Heart left ventricle (tissue), 16 donors: Measurements from ENCODE around the gene TRIM44. TPM values are rescaled to one million over a fixed set of nuclear protein-coding genes. Genes with fewer than 3 reads are reported as not detected.

Experiments used
- ATAC-seq, 4 donors: fragments of 200-7000 bp; cut with Tn5 transposase; one replicate each; pipeline ENCODE4 v1.9.1; 2020 to 2022; ENCODE audit warnings: moderate library complexity in 4 of 4, mild to moderate bottlenecking in 3 of 4, moderate number of reproducible peaks in 1 of 4
- DNase-seq, 5 donors: peaks; one replicate each; pipeline ENCODE4 v3.0.0-alpha.2; 2020
- H3K27ac ChIP-seq, 12 donors: fragments of 200-600 bp; sonication (generic) in 4 of 12; one replicate each; pipeline versions ENCODE4 v1.5.0 to v1.8.0; 2016 to 2022; ENCODE audit warnings: mild to moderate bottlenecking in 2 of 12
- H3K27me3 ChIP-seq, 9 donors: fragments of 200-600 bp; sonication (generic) in 2 of 9; one replicate each; pipeline versions ENCODE4 v1.5.1 to v1.8.0; 2016 to 2022; ENCODE audit warnings: mild to moderate bottlenecking in 3 of 9
- H3K36me3 ChIP-seq, 9 donors: fragments of 200-600 bp; sonication (generic) in 2 of 9; one replicate each; pipeline versions ENCODE4 v1.5.0 to v1.8.0; 2018 to 2022; ENCODE audit warnings: mild to moderate bottlenecking in 2 of 9
- H3K4me1 ChIP-seq, 12 donors: fragments of 200-600 bp; sonication (generic) in 4 of 12; one replicate each; pipeline versions ENCODE4 v1.5.0 to v1.8.0; 2016 to 2022; ENCODE audit warnings: mild to moderate bottlenecking in 3 of 12
- H3K4me3 ChIP-seq, 12 donors: fragments of 200-600 bp; sonication (generic) in 4 of 12; one replicate each; pipeline versions ENCODE4 v1.5.0 to v1.8.0; 2017 to 2022; ENCODE audit warnings: mild to moderate bottlenecking in 9 of 12, moderate library complexity in 4 of 12
- H3K9me3 ChIP-seq, 12 donors: fragments of 200-600 bp; sonication (generic) in 4 of 12; one replicate each; pipeline versions ENCODE4 v1.5.0 to v1.8.0; 2016 to 2022; ENCODE audit warnings: mild to moderate bottlenecking in 1 of 12
- POLR2A ChIP-seq, 2 donors: fragments of 450-650 bp; IDR thresholded peaks; one replicate each; pipeline ENCODE4 v1.6.1; 2017; ENCODE audit warnings: antibody characterized with exemption in 2 of 2, mild to moderate bottlenecking in 2 of 2, moderate library complexity in 2 of 2
- WGBS, 4 donors: extraction: QIAGEN DNeasy Blood & Tissue Kit in 2 of 4; methylation state at CpG; one replicate each; pipeline versions ENCODE4 v1.1.5 to v1.1.7; 2013 to 2018; 5-methylcytosine and 5-hydroxymethylcytosine counted together
- intact Hi-C, 10 donors: fragments of 100-400 bp; cut with DNase I; formaldehyde crosslinking; loops; one replicate each; pipeline versions ENCODE4 v1.11.1 to v1.14.2; 2022
- polyA plus RNA-seq, 2 donors: library from polyadenylated mRNA; stranded (reverse); fragments of 200-250 nt; gene quantifications; one replicate each; pipeline ENCODE4 v1.2.3, GENCODE V29; 2013
- total RNA-seq, 9 donors: library from RNA; depleted of rRNA in 2 of 9; stranded (reverse); fragments of >200 nt in 2 of 9; fragmentation: NEBNext Ultra II Directional in 3 of 9; extraction: Animal tissue kit (Norgen Biotek cat#: 25700) in 3 of 9; gene quantifications; one replicate each; pipeline versions ENCODE4 v1.1.0 to v1.2.4, GENCODE V29; 2016 to 2023
- TF ChIP-seq, protein P1 (sequence below), 12 donors: fragments of 200-600 bp; sonication (generic) in 4 of 12; IDR thresholded peaks; one replicate each; pipeline versions ENCODE4 v1.5.0 to v1.8.0; 2018 to 2022; ENCODE audit warnings: antibody characterized with exemption in 12 of 12, mild to moderate bottlenecking in 5 of 12
- donor health status: ischemic (EF 13 %, LVEDD 7.1; RV severe dilation, severe dysfunction).
- donor health status: healthy with polysubstance abuse.
- donor health status: DM: no; HTN: yes; CAD: no.
- donor health status: DM: no; HTN: no; CAD: no.
- donor health status: ischemic (EF 25% LVEDD 6.9; RV normal size, moderate dysfunction).
- donor health status: ischemic (EF 25% LVEDD 5.7; RV mildly dilated, moderate dysfunction).
- donor health status: healthy.
- donor health status: DM: yes; HTN: yes; CAD: no.
- donor health status: ischemic (EF 35%, LVEDD 5.7; RV mildly dilated, moderate dysfunction).
- donor health status: nonischemic (EF 11% LVEDD 7.7; RV severe dilation, severe dysfunction).
- donor health status: DM: yes; HTN: yes; CAD: no.
- donor health status: PGD.
- donor health status: ischemic (EF 29% LVEDD 5.4; RV normal size, mild dysfunction).
- donor health status: nonischemic (EF 23%, LVEDD 6.1; RV moderate dilation, normal function).

TRIM44 gene
- total and polyA plus RNA-seq, 11 donors = 7.9 to 55.3 (median 44.1) TPM

DNA sequence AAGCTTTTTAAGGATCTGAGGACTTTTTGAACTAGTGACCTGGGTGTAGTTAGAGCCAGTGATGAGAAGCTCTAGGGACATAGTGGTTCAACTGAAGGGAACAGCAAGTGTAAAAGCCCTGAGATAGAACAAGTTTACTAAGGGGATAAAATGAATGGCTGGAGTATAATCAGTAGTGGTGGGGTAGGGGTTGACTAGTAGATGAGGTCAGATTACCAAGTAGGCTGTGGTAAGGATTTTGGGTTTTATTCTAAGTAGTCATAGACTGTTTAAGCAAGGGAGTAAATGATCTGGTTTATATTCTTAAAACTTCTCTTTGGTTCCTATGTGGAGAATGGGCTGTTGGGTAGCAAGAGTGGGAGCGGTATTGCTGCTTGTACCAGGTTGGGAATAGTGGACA is 15.3 kb downstream of the TRIM44 start:
- intact Hi-C loops = no loop called here
- Histone ChIP-seq H3K9me3 (no peaks in the 10 kb centered on the region), H3K36me3 (no peaks in the 10 kb centered on the region), H3K4me3 (no peak overlapping the region), H3K27ac (peak overlapping the region in 1 of 12 donors; percentile 6), H3K27me3 (no peaks in the 10 kb centered on the region), H3K4me1 (peaks cover 0 to 65% (median 40%) of the 10 kb centered on the region in 12 donors)
- WGBS, 4 donors = 89 to 100% (median 98%) methylated on average over 1 of the region's 1 CpG
- peak in 1 of 4 donors; percentile 19 for ATAC-seq
- TF ChIP-seq POLR2A (IDR thresholded peaks at IDR 0.05) = no peak
- TF ChIP-seq, protein P1, sequence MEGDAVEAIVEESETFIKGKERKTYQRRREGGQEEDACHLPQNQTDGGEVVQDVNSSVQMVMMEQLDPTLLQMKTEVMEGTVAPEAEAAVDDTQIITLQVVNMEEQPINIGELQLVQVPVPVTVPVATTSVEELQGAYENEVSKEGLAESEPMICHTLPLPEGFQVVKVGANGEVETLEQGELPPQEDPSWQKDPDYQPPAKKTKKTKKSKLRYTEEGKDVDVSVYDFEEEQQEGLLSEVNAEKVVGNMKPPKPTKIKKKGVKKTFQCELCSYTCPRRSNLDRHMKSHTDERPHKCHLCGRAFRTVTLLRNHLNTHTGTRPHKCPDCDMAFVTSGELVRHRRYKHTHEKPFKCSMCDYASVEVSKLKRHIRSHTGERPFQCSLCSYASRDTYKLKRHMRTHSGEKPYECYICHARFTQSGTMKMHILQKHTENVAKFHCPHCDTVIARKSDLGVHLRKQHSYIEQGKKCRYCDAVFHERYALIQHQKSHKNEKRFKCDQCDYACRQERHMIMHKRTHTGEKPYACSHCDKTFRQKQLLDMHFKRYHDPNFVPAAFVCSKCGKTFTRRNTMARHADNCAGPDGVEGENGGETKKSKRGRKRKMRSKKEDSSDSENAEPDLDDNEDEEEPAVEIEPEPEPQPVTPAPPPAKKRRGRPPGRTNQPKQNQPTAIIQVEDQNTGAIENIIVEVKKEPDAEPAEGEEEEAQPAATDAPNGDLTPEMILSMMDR (IDR thresholded peaks at IDR 0.05) = no peak
- DNase-seq = no peak

DNA sequence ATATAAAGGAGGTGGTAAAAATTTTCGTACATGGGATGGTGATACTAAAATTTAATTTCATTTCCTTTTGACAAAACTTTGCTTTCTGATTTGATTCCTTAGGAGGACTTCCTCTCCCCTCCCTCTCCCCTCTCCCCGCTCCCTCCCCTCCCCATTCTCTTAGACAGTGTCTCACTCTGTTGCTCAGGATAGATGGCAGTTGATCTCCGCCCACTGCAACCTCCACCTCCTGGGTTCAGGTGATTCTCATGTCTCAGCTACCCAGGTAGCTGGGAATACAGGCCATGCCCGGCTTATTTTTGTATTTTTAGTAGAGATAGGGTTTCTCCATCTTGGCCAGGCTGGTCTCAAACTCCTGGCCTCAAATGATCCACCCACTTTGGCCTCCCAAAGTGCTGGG is 15.9 kb downstream of the TRIM44 start:
- ATAC-seq (no peak), DNase-seq (no peak)
- H3K27ac ChIP-seq = no peak overlapping the region
- H3K9me3 ChIP-seq = no peaks in the 10 kb centered on the region
- no peaks in the 10 kb centered on the region for H3K27me3 ChIP-seq
- H3K36me3 ChIP-seq = no peaks in the 10 kb centered on the region
- no peak overlapping the region for H3K4me3 ChIP-seq
- WGBS, 4 donors = 88 to 94% (median 93%) methylated on average over 4 of the region's 4 CpGs
- H3K4me1 ChIP-seq = peaks cover 0 to 65% (median 39%) of the 10 kb centered on the region in 12 donors
- intact Hi-C loops = no loop called here
- TF ChIP-seq, protein P1 (IDR thresholded peaks at IDR 0.05) = no peak
- TF ChIP-seq POLR2A (IDR thresholded peaks at IDR 0.05) = no peak

DNA sequence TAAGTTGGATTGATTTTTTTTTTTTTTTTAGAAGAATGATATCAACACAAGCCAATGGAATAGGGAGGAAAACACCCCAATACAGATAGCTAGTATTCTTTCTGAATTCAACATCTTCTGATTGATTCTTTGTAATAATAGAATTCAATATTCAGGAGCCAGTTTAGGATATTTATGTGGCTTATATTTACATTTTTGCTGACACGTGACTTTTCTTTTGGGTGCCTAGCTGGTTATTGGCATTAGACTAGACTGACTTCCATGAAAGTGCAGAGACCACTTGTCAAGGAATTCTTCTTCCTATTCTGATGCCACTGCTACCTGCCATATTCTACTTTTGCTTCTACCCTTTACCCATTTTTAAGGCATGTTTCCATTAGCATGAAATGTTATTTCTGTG is 16.4 kb downstream of the TRIM44 start:
- TF ChIP-seq, protein P1 (IDR thresholded peaks at IDR 0.05) = no peak
- TF ChIP-seq POLR2A (IDR thresholded peaks at IDR 0.05) = no peak
- Histone ChIP-seq H3K27me3 (no peaks in the 10 kb centered on the region), H3K9me3 (no peaks in the 10 kb centered on the region), H3K4me1 (peaks cover 0 to 69% (median 41%) of the 10 kb centered on the region in 12 donors), H3K27ac (no peak overlapping the region), H3K36me3 (no peaks in the 10 kb centered on the region), H3K4me3 (no peak overlapping the region)
- WGBS, 4 donors = 98% methylated on average over 1 of the region's 1 CpG
- ATAC-seq (no peak), DNase-seq (no peak)
- intact Hi-C loops = no loop called here

DNA sequence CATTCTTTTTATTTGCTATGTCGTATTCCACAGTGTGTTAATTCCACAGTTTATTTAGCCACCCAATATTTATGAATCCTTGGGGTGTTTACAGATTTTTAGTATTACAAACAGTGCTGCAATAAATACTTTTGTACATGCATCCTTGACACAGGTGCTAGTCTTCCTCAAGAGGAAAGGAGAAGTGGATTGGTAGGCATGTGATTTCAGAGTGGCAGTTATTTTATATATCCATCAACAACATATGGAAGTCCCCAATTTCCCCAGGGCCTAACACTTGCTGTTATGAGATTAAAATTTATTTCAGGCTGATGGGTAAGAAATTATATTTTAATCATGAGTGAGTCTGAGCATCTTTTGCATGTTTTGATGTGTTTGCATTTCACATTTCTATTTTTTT is 17.9 kb downstream of the TRIM44 start:
- intact Hi-C loops = no loop called here
- ATAC-seq = no peak
- 94 to 100% (median 96%) methylated on average over 1 of the region's 1 CpG for WGBS, 4 donors

More for the DNA sequence above, 17.9 kb downstream of the TRIM44 start:
- no peak overlapping the region for H3K4me3 ChIP-seq
- no peaks in the 10 kb centered on the region for H3K9me3 ChIP-seq
- peaks cover 0 to 58% (median 42%) of the 10 kb centered on the region in 12 donors for H3K4me1 ChIP-seq
- H3K27me3 ChIP-seq = no peaks in the 10 kb centered on the region
- TF ChIP-seq, protein P1 (IDR thresholded peaks at IDR 0.05) = no peak
- no peak for TF ChIP-seq POLR2A (IDR thresholded peaks at IDR 0.05)
- no peak overlapping the region for H3K27ac ChIP-seq
- no peak for DNase-seq
- H3K36me3 ChIP-seq = peaks cover 0 to 6% (median 2%) of the 10 kb centered on the region in 9 donors
